ENCODE results near the gene KDM8. TPM values are rescaled to one million over a fixed set of nuclear protein-coding genes. Genes with fewer than 3 reads are reported as not detected.

The KDM8 gene
- total RNA-seq, 1 experiment from 2014 or later: 15.5 TPM

GRCh38 chr16:27174007-27174406 lies 29.3 kb upstream of the KDM8 start:
- no peaks in the 10 kb centered on the region for H3K27me3 ChIP-seq (ENCODE audit: insufficient read depth, low read length)
- WGBS (ENCODE audit: extremely low coverage, insufficient read length, low lambda C conversion rate): no CpG with 5 or more reads among the region's 8 CpGs

More at GRCh38 chr16:27174007-27174406, 29.3 kb upstream of the KDM8 start:
- H3K27me3 Mint-ChIP-seq (ENCODE audit: low read depth): no peaks in the 10 kb centered on the region
- Histone ChIP-seq H2BK15ac (ENCODE audit: low read depth, low read length) (no peak overlapping the region), H3K27ac (ENCODE audit: insufficient read length, low read depth, low read length) (no peak overlapping the region), H4K5ac (ENCODE audit: insufficient read length, low read depth, low read length) (no peak overlapping the region), H2AFZ (ENCODE audit: low read length) (no peak overlapping the region), H2AK5ac (ENCODE audit: insufficient read length, low read length) (no peak overlapping the region), H4K91ac (ENCODE audit: insufficient read length, low read depth, low read length) (no peak overlapping the region), H2BK12ac (ENCODE audit: insufficient read length, low read depth, low read length) (no peak overlapping the region), H3K4ac (ENCODE audit: low read depth, low read length) (no peak overlapping the region), H3K79me2 (ENCODE audit: insufficient read depth, low read length) (no peaks in the 10 kb centered on the region), H4K20me1 (ENCODE audit: control insufficient read depth, insufficient read depth, insufficient read length) (no peaks in the 10 kb centered on the region), H3K4me2 (ENCODE audit: insufficient read depth, insufficient read length, low read length) (no peak overlapping the region), H2BK5ac (ENCODE audit: insufficient read length, low read length) (no peak overlapping the region), H3K9ac (ENCODE audit: extremely low read depth, insufficient read length, low read length) (no peak overlapping the region), H3T11ph (ENCODE audit: low read length) (no peak overlapping the region), H2BK120ac (ENCODE audit: low read depth, low read length, poor library complexity, severe bottlenecking) (no peak overlapping the region), H3K56ac (ENCODE audit: insufficient read length, low read depth, low read length) (no peak overlapping the region), H3K9me3 (ENCODE audit: control insufficient read depth, low read depth, low read length) (no peaks in the 10 kb centered on the region), H3K14ac (ENCODE audit: insufficient read depth, low read length) (no peak overlapping the region), H3K23ac (ENCODE audit: insufficient read length, low read depth, low read length) (no peak overlapping the region), H3K18ac (ENCODE audit: insufficient read length, low read depth, low read length) (no peak overlapping the region), H4K8ac (replicated peaks; ENCODE audit: insufficient read length, low read depth, low read length) (no peak overlapping the region), H3K4me1 (ENCODE audit: insufficient read depth, low read length) (no peaks in the 10 kb centered on the region), H3K79me1 (ENCODE audit: insufficient read depth, low read depth, low read length, poor library complexity, severe bottlenecking) (no peaks in the 10 kb centered on the region), H3K23me2 (ENCODE audit: insufficient read length, low read depth, low read length, poor library complexity, severe bottlenecking) (no peaks in the 10 kb centered on the region), H2BK20ac (ENCODE audit: low read depth, low read length, poor library complexity, severe bottlenecking) (no peak overlapping the region)
- no peak overlapping the region for H3K27ac Mint-ChIP-seq
- no peak for DNase-seq
- H3K4me1 Mint-ChIP-seq: peaks cover 0 to 3% of the 10 kb centered on the region in 2 experiments; a peak in 1 of 4 replicates
- H3K4me3 Mint-ChIP-seq: no peak overlapping the region
- peaks cover 2 to 10% of the 10 kb centered on the region in 2 experiments; a peak in 3 of 5 replicates for H3K9me3 Mint-ChIP-seq
- no peaks in the 10 kb centered on the region for H3K36me3 Mint-ChIP-seq (ENCODE audit: insufficient read depth in 1 of 3, low read depth in 3 of 3)
- TF ChIP-seq, protein P1, sequence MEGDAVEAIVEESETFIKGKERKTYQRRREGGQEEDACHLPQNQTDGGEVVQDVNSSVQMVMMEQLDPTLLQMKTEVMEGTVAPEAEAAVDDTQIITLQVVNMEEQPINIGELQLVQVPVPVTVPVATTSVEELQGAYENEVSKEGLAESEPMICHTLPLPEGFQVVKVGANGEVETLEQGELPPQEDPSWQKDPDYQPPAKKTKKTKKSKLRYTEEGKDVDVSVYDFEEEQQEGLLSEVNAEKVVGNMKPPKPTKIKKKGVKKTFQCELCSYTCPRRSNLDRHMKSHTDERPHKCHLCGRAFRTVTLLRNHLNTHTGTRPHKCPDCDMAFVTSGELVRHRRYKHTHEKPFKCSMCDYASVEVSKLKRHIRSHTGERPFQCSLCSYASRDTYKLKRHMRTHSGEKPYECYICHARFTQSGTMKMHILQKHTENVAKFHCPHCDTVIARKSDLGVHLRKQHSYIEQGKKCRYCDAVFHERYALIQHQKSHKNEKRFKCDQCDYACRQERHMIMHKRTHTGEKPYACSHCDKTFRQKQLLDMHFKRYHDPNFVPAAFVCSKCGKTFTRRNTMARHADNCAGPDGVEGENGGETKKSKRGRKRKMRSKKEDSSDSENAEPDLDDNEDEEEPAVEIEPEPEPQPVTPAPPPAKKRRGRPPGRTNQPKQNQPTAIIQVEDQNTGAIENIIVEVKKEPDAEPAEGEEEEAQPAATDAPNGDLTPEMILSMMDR (conservative IDR thresholded peaks at IDR 0.05): no peak
